HG02588 (cell line): ENCODE data around the gene LRRK1.

Experiments used
- ATAC-seq: cut with Tn5 transposase; IDR thresholded peaks from one replicate; pipeline ENCODE4 v1.9.1; 2021; ENCODE audit warnings: mild to moderate bottlenecking, moderate library complexity; ENCODE audit not compliant: unreplicated experiment

The LRRK1 gene

GRCh38 chr15:100968050-100968966 lies 49.2 kb downstream of the LRRK1 start:
- ATAC-seq, result no peak

GRCh38 chr15:100972975-100973350 lies 53.8 kb downstream of the LRRK1 start:
- ATAC-seq, result no peak

GRCh38 chr15:100973351-100974111 lies 54.4 kb downstream of the LRRK1 start:
- ATAC-seq, result no peak

- no peak for ATAC-seq
These were observed 55.9 kb downstream of the LRRK1 start for GRCh38 chr15:100975043-100975442.

- no peak for ATAC-seq
These were observed 61.4 kb downstream of the LRRK1 start for GRCh38 chr15:100980410-100981046.

- ATAC-seq, result no peak
These were observed 61.9 kb downstream of the LRRK1 start for GRCh38 chr15:100981086-100981485.

- no peak for ATAC-seq
These were observed 64.1 kb downstream of the LRRK1 start for GRCh38 chr15:100983221-100983620.

- no peak for ATAC-seq
These were observed 66.2 kb downstream of the LRRK1 start for GRCh38 chr15:100985401-100985800.

- ATAC-seq, result no peak
These were observed 67.2 kb downstream of the LRRK1 start for GRCh38 chr15:100986158-100986896.

- ATAC-seq, result no peak
These were observed 68.0 kb downstream of the LRRK1 start for GRCh38 chr15:100987143-100987542.

GRCh38 chr15:100988297-100988696 lies 69.1 kb downstream of the LRRK1 start:
- ATAC-seq, result no peak

- no peak for ATAC-seq
These were observed 69.7 kb downstream of the LRRK1 start for GRCh38 chr15:100988857-100989256.

- ATAC-seq, result no peak
These were observed 75.7 kb downstream of the LRRK1 start for GRCh38 chr15:100994597-100995446.

- ATAC-seq, result no peak
These were observed 76.6 kb downstream of the LRRK1 start for GRCh38 chr15:100995471-100996430.

GRCh38 chr15:100997442-100997841 lies 78.3 kb downstream of the LRRK1 start:
- no peak for ATAC-seq

- ATAC-seq, result no peak
These were observed 79.5 kb downstream of the LRRK1 start for GRCh38 chr15:100998630-100999029.

- no peak for ATAC-seq
These were observed 80.2 kb downstream of the LRRK1 start for GRCh38 chr15:100999369-100999768.

GRCh38 chr15:101000271-101000681 lies 81.1 kb downstream of the LRRK1 start:
- no peak for ATAC-seq

GRCh38 chr15:101001056-101001455 lies 81.9 kb downstream of the LRRK1 start:
- no peak for ATAC-seq
